ENCODE data around the gene DBT. TPM values are rescaled to one million over a fixed set of nuclear protein-coding genes. Genes with fewer than 3 reads are reported as not detected.

Gene DBT
- total and polyA plus RNA-seq, 2 of the 8 experiments (the other 6 are each of a cell fraction or from before 2014, with no cell fraction given): 3.3 to 24.6 TPM

DNA sequence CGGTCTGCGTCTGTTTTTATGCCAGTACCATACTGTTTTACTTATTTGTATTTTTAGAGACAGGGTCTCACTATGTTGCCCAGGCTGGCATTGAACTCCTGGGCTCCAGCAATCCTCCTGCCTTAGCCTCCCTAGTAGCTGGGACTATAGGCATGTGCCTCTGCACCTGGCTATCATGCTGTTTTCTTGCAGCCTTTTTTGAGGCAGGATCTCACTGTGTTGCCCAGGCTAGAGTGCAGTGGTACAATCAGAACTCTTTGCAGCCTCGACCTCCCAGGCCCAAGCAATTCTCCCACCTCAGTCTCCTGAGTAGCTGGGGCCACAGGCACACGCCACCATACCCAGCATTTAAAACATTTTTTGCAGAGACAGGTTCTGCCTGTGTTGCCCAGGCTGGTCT, 66.3 kb downstream of the DBT start:
- Histone ChIP-seq H3K4me2 (ENCODE audit: insufficient read depth in 1 of 2, low read depth in 2 of 2, low read length in 2 of 2) (no peak overlapping the region), H3K9ac (replicated peaks in 1 of 4; ENCODE audit: extremely low read depth in 1 of 4, low read depth in 3 of 4, low read length in 3 of 4) (no peak overlapping the region), H3K4me3 (ENCODE audit: extremely low read depth in 1 of 4, insufficient read depth in 2 of 4, low read depth in 3 of 4, low read length in 4 of 4) (no peak overlapping the region), H4K20me1 (replicated peaks in 1 of 2; ENCODE audit: control insufficient read depth in 1 of 2, insufficient read depth in 2 of 2, low read length in 2 of 2) (no peaks in the 10 kb centered on the region), H3K23ac (ENCODE audit: insufficient read length) (no peak overlapping the region), H3K79me2 (ENCODE audit: control insufficient read depth in 1 of 2, insufficient read depth in 2 of 2, low read length in 2 of 2) (no peaks in the 10 kb centered on the region), H4K91ac (replicated peaks; ENCODE audit: insufficient read length, low read length) (no peak overlapping the region), H3K4me1 (replicated peaks in 1 of 4; ENCODE audit: control insufficient read depth in 3 of 4, insufficient read depth in 4 of 4, low read length in 3 of 4) (no peaks in the 10 kb centered on the region), H3K27me3 (replicated peaks in 1 of 4; ENCODE audit: control insufficient read depth in 3 of 4, extremely low read depth in 1 of 4, insufficient read depth in 3 of 4, low read length in 3 of 4) (no peaks in the 10 kb centered on the region), H2BK5ac (ENCODE audit: low read depth, low read length) (no peak overlapping the region), H2AK5ac (ENCODE audit: low read depth, low read length) (no peak overlapping the region), H3K23me2 (ENCODE audit: low read depth, low read length) (no peaks in the 10 kb centered on the region; the same call in 1 of the 2 replicates), H2BK20ac (ENCODE audit: low read length) (no peak overlapping the region), H2BK120ac (replicated peaks; ENCODE audit: low read depth, low read length) (no peak overlapping the region), H3K27ac (ENCODE audit: low read depth, low read length) (no peak overlapping the region), H4K5ac (ENCODE audit: insufficient read length, low read depth, low read length) (no peak overlapping the region), H3K56ac (replicated peaks; ENCODE audit: insufficient read length, low read depth, low read length) (no peak overlapping the region), H3K14ac (ENCODE audit: insufficient read length) (no peak overlapping the region), H2BK15ac (ENCODE audit: low read length) (no peak overlapping the region), H3K36me3 (ENCODE audit: control insufficient read depth in 2 of 4, insufficient read depth in 4 of 4, low read length in 3 of 4) (no peaks in the 10 kb centered on the region), H2AFZ (ENCODE audit: low read length) (no peak overlapping the region), H3K18ac (ENCODE audit: extremely low read depth, low read length) (no peak overlapping the region), H3K79me1 (ENCODE audit: low read depth, low read length) (no peaks in the 10 kb centered on the region), H2BK12ac (ENCODE audit: low read depth, low read length) (no peak overlapping the region), H4K8ac (ENCODE audit: extremely low read depth, insufficient read depth, low read length) (no peak overlapping the region), H3K4ac (replicated peaks; ENCODE audit: insufficient read length, low read depth, low read length) (no peak overlapping the region), H3K9me3 (ENCODE audit: insufficient read depth in 2 of 2, low read depth in 1 of 2, low read length in 1 of 2) (no peaks in the 10 kb centered on the region)
- ChIA-PET CTCF (ENCODE audit: partially characterized antibody) (interaction anchor here (0.6 to 1.0 kb wide), 3 partner anchors 240 to 937 kb away, joined by 3 to 5 read pairs (median 3); no protein-coding TSS in a partner anchor), POLR2A (ENCODE audit: partially characterized antibody) (interaction anchor here (0.8 kb wide), 1 partner anchor 8 kb away, joined by 3 read pairs; no protein-coding TSS in a partner anchor)
- DNase-seq (ENCODE audit: low read depth in 1 of 2, low spot score in 2 of 2) (no peak), FAIRE-seq (no peak)
- WGBS, 2 experiments (ENCODE audit: extremely low coverage in 1 of 2, insufficient coverage in 1 of 2, insufficient read length in 1 of 2, insufficient replicate concordance in 2 of 2, low coverage in 1 of 2, low lambda C conversion rate in 2 of 2, missing lambda C conversion rate in 1 of 2): 92% methylated on average over 4 of the region's 4 CpGs; no CpG with 5 or more reads in 1 of the 2 experiments
- no peak for TF ChIP-seq SP1 (IDR thresholded peaks at IDR 0.05; ENCODE audit: low read depth, low read length)
- TF ChIP-seq HDAC2 (IDR thresholded peaks at IDR 0.05; ENCODE audit: borderline replicate concordance in 1 of 2, low read depth in 2 of 2, low read length in 2 of 2): no peak
- TF ChIP-seq, protein P1, sequence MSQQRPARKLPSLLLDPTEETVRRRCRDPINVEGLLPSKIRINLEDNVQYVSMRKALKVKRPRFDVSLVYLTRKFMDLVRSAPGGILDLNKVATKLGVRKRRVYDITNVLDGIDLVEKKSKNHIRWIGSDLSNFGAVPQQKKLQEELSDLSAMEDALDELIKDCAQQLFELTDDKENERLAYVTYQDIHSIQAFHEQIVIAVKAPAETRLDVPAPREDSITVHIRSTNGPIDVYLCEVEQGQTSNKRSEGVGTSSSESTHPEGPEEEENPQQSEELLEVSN (IDR thresholded peaks at IDR 0.05): no peak

All from H1 (cell line).